Stimulated activated CD8-positive, alpha-beta memory T cell treated with anti-CD3 and anti-CD28 coated beads, Interleukin-4, amount 100 ng/mL, for 24 hours (primary cell): ENCODE results near the gene KHDC1.
A peak's percentile ranks its signal among the peaks of the same experiment; 100 is the strongest.
"Not testable (repeated sequence)": the region's sequence is repeated elsewhere in the genome, so short reads cannot be mapped to it uniquely, and the experiment has no call there.

Experiments
- DNase-seq: peaks from one replicate; pipeline ENCODE4 v3.0.0-alpha.2; 2020; ENCODE audit warnings: low read depth

Gene KHDC1

GRCh38 chr6:73262671-73263569 is at the start of gene KHDC1:
TSS of gene KHDC1 (minus strand) at chr6:73263196. CDS start at chr6:73242517, 20,679 bp downstream.
- DNase-seq: peak; percentile 23

DNA sequence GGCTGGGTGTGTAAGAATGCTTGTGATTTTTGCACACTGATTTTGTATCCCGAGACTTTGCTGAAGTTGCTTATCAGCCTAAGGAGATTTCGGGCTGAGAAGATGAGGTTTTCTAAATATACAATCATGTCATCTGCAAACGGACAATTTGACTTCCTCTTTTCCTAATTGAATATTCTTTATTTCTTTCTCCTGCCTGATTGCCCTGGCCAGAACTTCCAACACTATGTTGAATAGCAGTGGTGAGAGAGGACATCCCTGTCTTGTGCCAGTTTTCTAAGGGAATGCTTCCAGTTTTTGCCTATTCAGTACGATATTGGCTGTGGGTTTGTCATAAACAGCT is 47.5 kb upstream of the KHDC1 start:
- DNase-seq: not testable (repeated sequence)

DNA sequence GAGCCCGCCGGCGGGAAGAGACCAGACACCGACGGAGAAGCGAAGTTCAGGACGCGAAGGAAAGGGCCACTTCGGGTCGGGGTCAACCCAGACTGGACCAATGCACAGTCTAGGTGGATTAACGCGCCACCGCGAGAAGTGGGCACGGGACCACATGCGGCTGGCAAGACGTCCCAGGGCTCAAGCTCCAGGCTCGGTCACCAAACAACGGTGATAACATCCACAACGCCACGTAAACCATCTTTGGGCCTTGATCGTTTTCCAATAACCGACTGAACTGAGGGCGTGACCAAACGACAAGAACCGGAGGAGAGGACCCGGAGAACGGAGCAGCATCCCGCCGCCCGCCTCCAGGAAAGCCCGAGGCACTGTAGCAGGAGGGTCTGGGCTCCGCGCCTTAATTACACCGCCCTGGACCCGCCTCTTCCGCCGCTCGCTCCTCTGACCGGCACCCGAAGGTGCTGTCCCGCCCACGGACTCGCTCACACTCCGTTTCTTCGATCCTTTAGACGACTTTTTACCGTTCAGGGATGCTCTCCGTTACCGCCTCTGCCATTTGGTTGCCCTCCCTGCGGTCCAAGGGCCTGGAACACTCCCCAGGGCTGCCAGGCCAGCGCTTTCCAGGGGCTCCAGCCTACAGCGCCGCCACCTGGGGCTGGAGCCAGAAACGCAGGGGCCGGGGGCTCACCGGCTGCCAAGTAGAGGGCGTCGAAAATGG is 46.9 kb upstream of the KHDC1 start:
- DNase-seq: peak; percentile 48

- DNase-seq: no peak
Measured at GRCh38 chr6:73309535-73309784, 46.5 kb upstream of the KHDC1 start.

DNA sequence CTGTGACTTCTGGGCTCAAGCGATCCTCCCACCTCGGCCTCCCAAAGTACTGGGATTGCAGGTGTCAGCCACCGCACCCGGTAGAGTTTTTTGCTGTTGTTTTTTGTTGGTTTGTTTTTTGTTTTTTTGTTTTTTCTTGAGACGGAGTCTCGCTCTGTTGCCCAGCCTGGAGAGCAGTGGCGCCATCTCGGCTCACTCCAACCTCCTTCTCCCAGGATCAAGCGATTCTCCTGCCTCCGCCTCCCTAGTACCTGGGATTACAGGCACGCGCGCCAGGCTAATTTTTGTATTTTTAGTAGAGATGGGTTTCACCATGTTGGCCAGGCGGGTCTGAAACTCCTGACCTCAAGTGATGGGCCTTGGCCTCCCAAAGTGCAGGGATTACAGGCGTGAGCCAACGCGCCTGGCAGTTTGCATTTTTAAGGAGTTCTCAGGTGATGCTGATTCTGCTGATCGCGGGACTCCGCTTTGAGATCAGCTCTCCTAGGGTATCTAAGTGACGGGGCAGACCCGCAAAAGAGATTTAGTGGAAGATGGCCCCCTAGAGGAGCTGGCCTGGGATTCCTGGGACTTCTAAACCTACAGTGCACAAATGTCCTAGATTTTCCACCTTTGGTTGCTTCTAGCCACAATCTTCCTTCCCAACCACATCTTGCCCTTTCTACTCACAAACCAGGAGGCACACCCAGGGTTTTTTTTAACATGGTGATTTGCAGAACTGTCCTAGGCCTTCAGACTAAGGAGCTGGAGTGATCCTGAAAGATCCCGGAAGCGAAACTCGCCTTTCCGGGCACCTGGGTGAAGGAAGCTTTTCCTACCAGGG is 45.9 kb upstream of the KHDC1 start:
- DNase-seq: no peak

DNA sequence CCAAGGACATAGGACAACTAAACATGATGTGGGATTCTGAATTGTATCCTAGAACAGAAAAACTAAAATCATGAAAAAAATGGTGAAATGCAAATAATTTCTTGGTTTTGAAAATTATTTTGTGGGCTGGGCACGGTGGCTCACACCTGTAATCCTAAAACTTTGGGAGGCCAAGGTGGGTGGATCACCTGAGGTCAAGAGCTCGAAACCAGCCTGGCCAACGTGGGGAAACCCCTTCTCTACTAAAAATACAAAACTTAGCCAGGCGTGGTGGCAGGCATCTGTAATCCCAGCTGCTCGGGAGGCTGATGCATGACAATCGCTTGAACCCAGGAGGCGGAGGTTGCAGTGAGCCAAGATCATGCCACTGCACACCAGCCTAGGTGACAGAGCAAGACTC is 40.8 kb upstream of the KHDC1 start:
- DNase-seq: not testable (repeated sequence)

- DNase-seq: no peak
Measured at GRCh38 chr6:73302339-73302738, 39.3 kb upstream of the KHDC1 start.

- DNase-seq: no peak
Measured at GRCh38 chr6:73299151-73299971, 36.4 kb upstream of the KHDC1 start.

DNA sequence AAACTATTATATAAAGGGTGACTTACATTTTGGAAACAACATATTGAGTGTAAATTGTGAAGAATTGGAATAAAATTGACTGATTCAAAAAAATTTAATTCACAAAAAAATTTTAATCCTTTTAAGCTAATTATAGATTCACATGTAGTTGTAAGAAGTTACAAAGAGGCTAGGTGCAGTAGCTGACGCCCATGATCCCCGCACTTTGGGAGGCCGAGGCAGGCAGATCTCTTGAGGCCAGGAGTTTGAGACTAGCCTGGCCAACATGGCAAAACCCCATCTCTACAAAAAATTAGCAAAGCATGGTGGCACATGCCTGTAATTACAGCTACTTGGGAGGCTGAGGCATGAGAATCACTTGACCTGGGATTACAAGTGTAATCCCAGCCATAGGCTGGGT is 30.3 kb upstream of the KHDC1 start:
- no peak for DNase-seq

- DNase-seq: no peak
Measured at GRCh38 chr6:73290435-73290834, 27.4 kb upstream of the KHDC1 start.

DNA sequence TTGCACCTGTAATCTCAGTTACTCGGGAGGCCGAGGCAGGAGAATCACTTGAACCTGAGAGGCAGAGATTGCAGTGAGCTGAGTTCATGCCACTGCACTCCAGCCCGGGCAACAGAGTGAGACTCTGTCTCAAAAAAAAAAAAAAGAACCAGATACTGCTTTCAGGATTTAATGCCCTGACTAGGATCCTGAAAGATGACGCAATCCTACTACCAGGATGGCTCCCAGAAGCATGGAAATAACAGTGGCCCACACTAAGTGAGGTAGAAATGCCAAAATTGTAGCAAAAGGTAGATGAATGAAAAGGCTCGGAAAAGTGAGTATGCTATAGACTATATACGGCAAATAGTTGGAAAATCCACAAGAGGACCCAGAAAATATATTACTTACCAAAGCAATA is 23.8 kb upstream of the KHDC1 start:
- no peak for DNase-seq

DNA sequence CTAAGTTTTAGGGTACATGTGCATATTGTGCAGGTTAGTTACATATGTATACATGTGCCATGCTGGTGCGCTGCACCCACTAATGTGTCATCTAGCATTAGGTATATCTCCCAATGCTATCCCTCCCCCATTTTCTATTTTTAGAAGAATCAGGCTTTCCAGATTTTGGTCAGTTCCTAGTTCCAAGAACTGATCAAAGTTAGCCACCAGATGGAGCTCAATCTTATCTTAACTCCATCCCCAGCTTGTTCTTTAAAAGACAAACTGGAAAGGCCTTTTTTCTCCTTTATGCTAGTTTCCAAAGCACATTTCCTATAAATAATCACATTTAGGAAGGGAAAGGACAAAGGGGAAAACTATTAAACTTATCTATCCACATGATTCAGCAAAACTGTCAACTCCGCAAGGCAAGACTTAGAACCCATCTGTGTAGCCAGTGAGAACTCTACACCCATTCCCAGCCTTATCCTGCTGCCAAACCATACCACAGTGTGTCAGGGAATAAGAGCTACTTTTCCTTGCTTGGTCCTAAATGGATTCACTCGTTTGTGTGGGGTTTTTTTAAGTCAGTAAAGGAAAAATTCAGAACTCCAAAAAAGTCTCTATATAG is 22.8 kb upstream of the KHDC1 start:
- no peak for DNase-seq

- no peak for DNase-seq
Measured at GRCh38 chr6:73282871-73283270, 19.9 kb upstream of the KHDC1 start.

GRCh38 chr6:73281684-73282083 is 18.7 kb upstream of the KHDC1 start:
- DNase-seq: not testable (repeated sequence)

- not testable (repeated sequence) for DNase-seq
Measured at GRCh38 chr6:73269296-73269695, 6.3 kb upstream of the KHDC1 start.

DNA sequence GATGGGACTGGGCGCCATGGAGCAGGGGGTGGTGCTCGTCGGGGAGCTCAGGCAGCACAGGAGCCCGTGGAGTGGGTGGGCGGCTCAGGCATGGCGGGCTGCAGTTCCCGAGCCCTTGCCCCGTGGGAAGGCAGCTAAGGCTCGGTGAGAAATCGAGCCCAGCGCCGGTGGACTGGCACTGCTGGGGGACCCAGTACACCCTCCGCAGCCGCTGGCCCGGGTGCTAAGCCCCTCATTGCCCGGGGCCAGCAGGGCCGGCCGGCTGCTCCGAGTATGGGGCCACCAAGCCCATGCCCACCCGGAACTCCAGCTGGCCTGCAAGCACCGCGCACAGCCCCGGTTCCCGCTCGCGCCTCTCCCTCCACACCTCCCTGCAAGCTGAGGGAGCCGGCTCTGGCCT is 5.9 kb upstream of the KHDC1 start:
- DNase-seq: not testable (repeated sequence)

- no peak for DNase-seq
Measured at GRCh38 chr6:73264446-73264845, 1.4 kb upstream of the KHDC1 start.

- no peak for DNase-seq
Measured at GRCh38 chr6:73263570-73263909, 544 bp upstream of the KHDC1 start.

DNA sequence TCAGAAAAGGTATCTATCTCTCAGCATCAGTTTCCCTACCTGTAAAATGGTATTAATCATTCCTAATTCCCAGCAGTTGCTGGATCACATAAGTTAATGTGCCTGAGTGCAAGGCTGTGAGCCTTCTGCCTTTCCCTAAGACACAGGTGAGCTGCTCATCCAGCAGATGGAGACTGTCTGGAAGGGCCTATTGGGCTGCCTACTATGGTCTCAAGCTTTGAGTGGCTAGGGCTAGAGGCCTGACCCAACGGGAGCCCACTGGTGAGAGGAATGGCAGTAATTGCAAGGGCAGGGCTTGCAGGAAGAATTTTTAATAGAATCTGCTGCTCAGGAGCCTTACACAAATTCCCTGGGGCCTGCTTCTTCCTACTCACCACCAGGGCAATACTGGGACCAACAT is 4.3 kb downstream of the KHDC1 start:
- no peak for DNase-seq

DNA sequence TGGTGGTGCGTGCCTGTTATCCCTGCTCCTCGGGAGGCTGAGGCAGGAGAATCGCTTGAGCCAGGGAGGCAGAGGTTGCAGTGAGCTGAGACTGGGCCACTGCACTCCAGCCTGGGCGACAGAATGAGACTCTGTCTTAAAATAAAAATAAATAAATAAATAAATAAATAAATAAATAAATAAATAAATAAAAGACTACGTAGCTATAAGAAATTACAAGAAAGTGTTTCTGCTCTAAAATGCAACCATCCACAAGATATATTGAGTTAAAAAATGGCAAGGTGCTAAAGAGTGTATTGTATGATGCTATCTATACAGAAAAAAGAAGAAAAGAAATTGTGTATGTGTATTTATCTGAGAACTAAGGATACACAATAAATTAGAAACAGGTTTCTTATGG is 8.7 kb downstream of the KHDC1 start:
- not testable (repeated sequence) for DNase-seq

- DNase-seq: no peak
Measured at GRCh38 chr6:73252703-73253102, 10.3 kb downstream of the KHDC1 start.

- no peak for DNase-seq
Measured at GRCh38 chr6:73250016-73250415, 13.0 kb downstream of the KHDC1 start.
